ENCODE measurements around the gene PRRG4.

GRCh38 chr11:32893093-32893342 is 63.3 kb downstream of the PRRG4 start:
- TF ChIP-seq CTCF (conservative IDR thresholded peaks at IDR 0.05) (no peak), ZFX (IDR thresholded peaks at IDR 0.05) (no peak)

All from C4-2B (cell line).